Measurements from ENCODE around the gene CLIP4.
A peak's percentile ranks its signal among the peaks of the same experiment; 100 is the strongest.

CLIP4 gene

DNA sequence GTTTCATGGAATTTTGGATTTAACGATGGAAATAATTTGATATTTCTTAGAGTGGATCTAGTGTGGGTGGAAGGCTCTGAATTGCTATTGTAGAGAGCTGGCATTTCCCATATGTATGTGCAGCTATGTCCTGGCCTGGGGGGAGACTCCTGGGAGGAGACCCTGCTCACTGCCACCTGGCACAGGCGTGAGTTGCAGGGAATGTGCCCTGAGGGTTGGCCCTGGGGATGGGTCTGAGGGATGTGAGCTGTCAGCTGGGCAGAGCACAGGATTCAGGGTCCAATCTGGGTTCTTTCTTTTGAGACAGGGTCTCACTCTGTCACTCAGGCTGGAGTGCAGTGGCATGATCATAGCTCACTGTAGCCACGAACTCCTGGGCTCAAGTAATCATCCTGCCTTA is 120.2 kb downstream of the CLIP4 start:
- Histone ChIP-seq H3K36me3 (ENCODE audit: low read depth) (no peaks in the 10 kb centered on the region), H3K27ac (ENCODE audit: poor library complexity, severe bottlenecking) (no peak overlapping the region), H3K4me3 (ENCODE audit: severe bottlenecking) (no peak overlapping the region), H3K27me3 (ENCODE audit: insufficient read depth, poor library complexity, severe bottlenecking) (no peaks in the 10 kb centered on the region), H3K9me3 (ENCODE audit: severe bottlenecking) (no peaks in the 10 kb centered on the region), H3K4me1 (ENCODE audit: insufficient read depth, poor library complexity, severe bottlenecking) (no peaks in the 10 kb centered on the region)
- ATAC-seq (ENCODE audit: low read depth) = no peak
- no peak for DNase-seq (ENCODE audit: low spot score)
- TF ChIP-seq, protein P1, sequence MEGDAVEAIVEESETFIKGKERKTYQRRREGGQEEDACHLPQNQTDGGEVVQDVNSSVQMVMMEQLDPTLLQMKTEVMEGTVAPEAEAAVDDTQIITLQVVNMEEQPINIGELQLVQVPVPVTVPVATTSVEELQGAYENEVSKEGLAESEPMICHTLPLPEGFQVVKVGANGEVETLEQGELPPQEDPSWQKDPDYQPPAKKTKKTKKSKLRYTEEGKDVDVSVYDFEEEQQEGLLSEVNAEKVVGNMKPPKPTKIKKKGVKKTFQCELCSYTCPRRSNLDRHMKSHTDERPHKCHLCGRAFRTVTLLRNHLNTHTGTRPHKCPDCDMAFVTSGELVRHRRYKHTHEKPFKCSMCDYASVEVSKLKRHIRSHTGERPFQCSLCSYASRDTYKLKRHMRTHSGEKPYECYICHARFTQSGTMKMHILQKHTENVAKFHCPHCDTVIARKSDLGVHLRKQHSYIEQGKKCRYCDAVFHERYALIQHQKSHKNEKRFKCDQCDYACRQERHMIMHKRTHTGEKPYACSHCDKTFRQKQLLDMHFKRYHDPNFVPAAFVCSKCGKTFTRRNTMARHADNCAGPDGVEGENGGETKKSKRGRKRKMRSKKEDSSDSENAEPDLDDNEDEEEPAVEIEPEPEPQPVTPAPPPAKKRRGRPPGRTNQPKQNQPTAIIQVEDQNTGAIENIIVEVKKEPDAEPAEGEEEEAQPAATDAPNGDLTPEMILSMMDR (IDR thresholded peaks at IDR 0.05; ENCODE audit: poor library complexity, severe bottlenecking) = no peak

DNA sequence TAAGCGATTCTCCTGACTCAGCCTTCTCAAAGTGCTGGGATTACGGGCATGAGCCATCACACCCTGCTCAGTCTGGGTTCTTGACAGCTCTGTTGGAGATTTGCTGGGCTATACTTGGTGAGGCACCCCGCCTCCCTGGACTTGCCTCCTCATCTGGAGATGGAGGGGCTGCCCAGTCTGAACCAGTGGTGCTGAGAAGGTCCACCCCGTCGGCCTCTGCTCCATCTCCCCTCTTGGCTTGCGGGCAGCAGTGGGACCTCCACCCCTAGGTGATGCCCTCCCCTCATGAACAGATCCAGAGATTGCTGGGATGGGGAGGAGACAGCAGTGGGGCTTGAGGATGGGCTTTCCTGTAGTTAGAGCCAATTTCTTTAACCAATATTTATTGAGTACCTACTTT is 120.9 kb downstream of the CLIP4 start:
- no peak for ATAC-seq (ENCODE audit: low read depth)

DNA sequence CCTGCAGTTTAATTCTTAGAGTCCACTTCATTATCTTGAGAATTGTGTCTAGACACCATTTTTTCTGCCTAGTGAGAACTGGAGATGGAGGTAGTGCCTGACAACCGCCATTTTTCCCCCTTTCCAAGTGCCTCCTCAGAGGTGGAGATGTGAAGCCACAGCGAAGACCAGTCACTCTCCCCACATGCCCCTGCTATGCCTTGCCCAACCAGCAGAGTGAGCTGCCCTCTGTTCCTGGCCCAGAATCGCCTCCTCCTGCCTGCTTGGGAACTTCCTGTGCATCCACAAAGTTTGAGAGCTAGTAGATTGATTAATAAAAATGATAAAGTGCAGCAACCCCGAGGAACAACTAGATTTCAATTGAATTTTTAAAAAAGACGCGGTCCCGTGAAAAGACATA is 123.3 kb downstream of the CLIP4 start:
- ATAC-seq (ENCODE audit: low read depth) (peak; percentile 74; the same call in 2 of the 3 replicates), DNase-seq (ENCODE audit: low spot score) (no peak)
- Histone ChIP-seq H3K9me3 (ENCODE audit: severe bottlenecking) (no peaks in the 10 kb centered on the region), H3K27ac (ENCODE audit: poor library complexity, severe bottlenecking) (no peak overlapping the region), H3K36me3 (ENCODE audit: low read depth) (no peaks in the 10 kb centered on the region), H3K27me3 (ENCODE audit: insufficient read depth, poor library complexity, severe bottlenecking) (no peaks in the 10 kb centered on the region), H3K4me1 (ENCODE audit: insufficient read depth, poor library complexity, severe bottlenecking) (no peaks in the 10 kb centered on the region), H3K4me3 (ENCODE audit: severe bottlenecking) (no peak overlapping the region)
- TF ChIP-seq, protein P1 (IDR thresholded peaks at IDR 0.05; ENCODE audit: poor library complexity, severe bottlenecking) = peak; percentile 66

More for the DNA sequence above, 120.9 kb downstream of the CLIP4 start:
- DNase-seq (ENCODE audit: low spot score) = no peak
- H3K36me3 ChIP-seq (ENCODE audit: low read depth) = no peaks in the 10 kb centered on the region
- no peak overlapping the region for H3K27ac ChIP-seq (ENCODE audit: poor library complexity, severe bottlenecking)
- H3K4me1 ChIP-seq (ENCODE audit: insufficient read depth, poor library complexity, severe bottlenecking) = no peaks in the 10 kb centered on the region
- no peaks in the 10 kb centered on the region for H3K9me3 ChIP-seq (ENCODE audit: severe bottlenecking)
- TF ChIP-seq, protein P1 (IDR thresholded peaks at IDR 0.05; ENCODE audit: poor library complexity, severe bottlenecking) = no peak
- no peaks in the 10 kb centered on the region for H3K27me3 ChIP-seq (ENCODE audit: insufficient read depth, poor library complexity, severe bottlenecking)
- H3K4me3 ChIP-seq (ENCODE audit: severe bottlenecking) = no peak overlapping the region
